IPS DF 4.7 (cell line): Measurements from ENCODE around the gene TAS2R31.

Source experiments
- DNase-seq: peaks from one replicate; pipeline ENCODE4 v3.0.0-alpha.2; 2013; ENCODE audit warnings: low spot score; ENCODE audit errors: extremely low read depth

The TAS2R31 gene

GRCh38 chr12:11007608-11008007 is 23.6 kb downstream of the TAS2R31 start:
- DNase-seq = no peak

GRCh38 chr12:10998204-10998603 is 33.0 kb downstream of the TAS2R31 start, which contains the start of gene TAS2R20:
Gene TAS2R20 (minus strand): TSS chr12:10998304. CDS start chr12:10997875, 429 bp downstream.
- no peak for DNase-seq

GRCh38 chr12:10994307-10994706 is 36.9 kb downstream of the TAS2R31 start:
- no peak for DNase-seq

GRCh38 chr12:10989107-10989506 is 42.1 kb downstream of the TAS2R31 start:
- DNase-seq = no peak

GRCh38 chr12:10986812-10987211 is 44.4 kb downstream of the TAS2R31 start, which contains the start of gene TAS2R50:
Gene TAS2R50 (minus strand): TSS chr12:10986912. CDS start chr12:10986860, 52 bp downstream.
- no peak for DNase-seq

GRCh38 chr12:10982244-10982643 is 49.0 kb downstream of the TAS2R31 start:
- no peak for DNase-seq
